HepG2 (cell line): ENCODE results near the gene SEC61A2. TPM values are rescaled to one million over a fixed set of nuclear protein-coding genes. Genes with fewer than 3 reads are reported as not detected.

Experiments
- ATAC-seq: fragments of 200-7000 bp; cut with Tn5 transposase; 3 replicates; pipeline ENCODE4 v1.9.1; 2020; ENCODE audit warnings: mild to moderate bottlenecking, moderate library complexity
- BruUV-seq: library from RNA; stranded (reverse); fragments of 400-500 nt; replicated peaks from 2 replicates; lab custom pipeline; 2021; lab: Mats Ljungman, UMichigan
- CTCF ChIA-PET: fragments of 300-600 bp; formaldehyde crosslinking; extraction: SDS; loops from one replicate; lab custom pipeline; 2021; ENCODE audit warnings: low total read pairs, inconsistent platforms, low intra/inter-chr PET ratio; lab: Yijun Ruan, JAX
- POLR2A ChIA-PET: fragments of 350-600 bp; sonication (Branson Sonifier 250); formaldehyde crosslinking; loops from one replicate; lab custom pipeline; 2020; ENCODE audit warnings: antibody characterized with exemption, inconsistent platforms; lab: Yijun Ruan, JAX
- DNase-seq: peaks from one replicate; pipeline ENCODE4 v3.0.0-alpha.2; 2015; ENCODE audit warnings: low spot score
- FAIRE-seq: peaks from 3 replicates; lab custom pipeline; 2011; peaks lifted over from hg19 to GRCh38; lab: Jason Lieb, UNC
- H2AFZ ChIP-seq: one replicate; pipeline ENCODE4 v1.6.1; 2011; ENCODE audit warnings: low read length, inconsistent platforms
- H3K27ac ChIP-seq: fragments of 300-600 bp; 3 replicates; pipeline ENCODE4 v1.8.0; 2011; ENCODE audit warnings: mixed run types, mild to moderate bottlenecking, mixed read lengths, low read length, inconsistent platforms; ENCODE audit not compliant: insufficient read depth; ENCODE audit errors: extremely low read length
- H3K27me3 ChIP-seq, 2 experiments: fragments of 200-600 bp in 1 of 2; 2 replicates in 1 of 2; 3 replicates in 1 of 2; pipeline versions ENCODE4 v1.6.0 to v1.8.0; 2011; ENCODE audit warnings: low read length in 2 of 2, mild to moderate bottlenecking in 2 of 2, moderate library complexity in 2 of 2, inconsistent platforms in 1 of 2; ENCODE audit not compliant: insufficient read depth in 2 of 2, control insufficient read depth in 1 of 2
- H3K36me3 ChIP-seq, 2 experiments: fragments of 200-600 bp in 1 of 2; replicated peaks in 1 of 2; 2 replicates in 1 of 2; 3 replicates in 1 of 2; pipeline versions ENCODE4 v1.5.1 to v1.8.0; 2011; ENCODE audit warnings: low read length in 2 of 2, inconsistent platforms in 1 of 2; ENCODE audit not compliant: insufficient read depth in 2 of 2, control insufficient read depth in 1 of 2
- H3K4me1 ChIP-seq: 2 replicates; pipeline ENCODE4 v1.5.1; 2012; ENCODE audit warnings: low read length, inconsistent platforms; ENCODE audit not compliant: insufficient read depth
- H3K4me2 ChIP-seq: 2 replicates; pipeline ENCODE4 v1.6.0; 2011; ENCODE audit warnings: low read depth, low read length, inconsistent platforms
- H3K4me3 ChIP-seq, 3 experiments: fragments of 200-600 bp in 1 of 3; sonication (generic), shearing (Covaris generic) in 1 of 3; replicated peaks in 1 of 3; 2 replicates each; pipeline ENCODE4 v1.5.1; 2011 to 2016; ENCODE audit warnings: low read length in 3 of 3, inconsistent platforms in 2 of 3, low read depth in 2 of 3, mild to moderate bottlenecking in 2 of 3, control low read depth in 1 of 3, mixed read lengths in 1 of 3; ENCODE audit not compliant: insufficient read depth in 1 of 3
- H3K79me2 ChIP-seq: one replicate; pipeline ENCODE4 v1.6.1; 2011; ENCODE audit warnings: low read length, inconsistent platforms; ENCODE audit not compliant: insufficient read depth
- H3K9ac ChIP-seq: 2 replicates; pipeline ENCODE4 v1.6.0; 2011; ENCODE audit warnings: mild to moderate bottlenecking, low read depth, low read length, inconsistent platforms; ENCODE audit not compliant: insufficient read depth
- H3K9me3 ChIP-seq: 2 replicates; pipeline ENCODE4 v1.5.1; 2012; ENCODE audit warnings: mild to moderate bottlenecking, low read length
- H4K20me1 ChIP-seq: 2 replicates; pipeline ENCODE4 v1.6.0; 2011; ENCODE audit warnings: inconsistent platforms, mild to moderate bottlenecking, low read length, moderate library complexity; ENCODE audit not compliant: insufficient read depth
- CEBPG ChIP-seq: IDR thresholded peaks from 2 replicates; pipeline ENCODE4 v1.6.1; 2016
- EEA1 ChIP-seq: sonication (generic); formaldehyde crosslinking; IDR thresholded peaks from 2 replicates; pipeline ENCODE4 v1.5.1; 2020; ENCODE audit warnings: mild to moderate bottlenecking, missing genetic modification reagents, borderline replicate concordance
- HNF4A ChIP-seq: sonication (generic); formaldehyde crosslinking; IDR thresholded peaks from 2 replicates; pipeline ENCODE4 v1.4.0; 2020; ENCODE audit warnings: missing genetic modification reagents
- JDP2 ChIP-seq: sonication (generic); formaldehyde crosslinking; IDR thresholded peaks from 2 replicates; pipeline ENCODE4 v1.8.1; 2022; ENCODE audit warnings: missing genetic modification reagents, borderline replicate concordance
- MBNL3 ChIP-seq: fragments of 250-450 bp; sonication (Bioruptor Pico); conservative IDR thresholded peaks from 2 replicates; pipeline ENCODE4 v1.8.0; 2022; ENCODE audit warnings: mild to moderate bottlenecking, inconsistent platforms
- SSRP1 ChIP-seq: IDR thresholded peaks from 2 replicates; pipeline ENCODE4 v1.6.1; 2016; ENCODE audit warnings: control low read depth
- ZNF773 ChIP-seq: sonication (generic); formaldehyde crosslinking; IDR thresholded peaks from 2 replicates; pipeline ENCODE4 v1.4.0; 2020; ENCODE audit warnings: missing genetic modification reagents, borderline replicate concordance
- WGBS: methylation state at CpG from one replicate; pipeline ENCODE4 v1.1.6; 2017; ENCODE audit warnings: low lambda C conversion rate; 5-methylcytosine and 5-hydroxymethylcytosine counted together
- in situ Hi-C: cut with HindIII; loops from 2 replicates; pipeline ENCODE4 v1.10.0; 2017; ENCODE audit warnings: low pct_unique_long_range_greater_than_20kb; ENCODE audit not compliant: extremely low pct_ligation_motif_present
- intact Hi-C: fragments of 100-400 bp; cut with micrococcal nuclease; formaldehyde crosslinking; loops from one replicate; pipeline ENCODE4 v1.10.0; 2022; ENCODE audit not compliant: unreplicated experiment
- polyA plus RNA-seq, 8 experiments: library from polyadenylated mRNA; depleted of rRNA in 3 of 8; stranded (reverse) in 7 of 8; unstranded in 1 of 8; fragments of >200 nt; fragmentation: Illumina TruSeq in 4 of 8; extraction: Trizol in 4 of 8; gene quantifications; 2 replicates each; pipeline versions ENCODE4 v1.2.1 to v1.2.3, GENCODE V29; 2011 to 2016; ENCODE audit warnings: low read depth in 4 of 8, missing spikeins in 1 of 8, mixed read lengths in 1 of 8; ENCODE audit not compliant: insufficient read depth in 1 of 8
- total RNA-seq, 5 experiments: library from RNA; depleted of rRNA; stranded (reverse); fragments of >200 nt; fragmentation: Illumina TruSeq; extraction: Trizol; gene quantifications; 2 replicates each; pipeline ENCODE4 v1.2.3, GENCODE V29; 2016; ENCODE audit warnings: low read depth in 1 of 5
- TF ChIP-seq, protein P1 (sequence below): sonication (generic); formaldehyde crosslinking; IDR thresholded peaks from 2 replicates; pipeline ENCODE4 v1.4.0; 2020; ENCODE audit warnings: missing genetic modification reagents, borderline replicate concordance
- TF ChIP-seq, protein P2 (sequence below): sonication (generic); formaldehyde crosslinking; IDR thresholded peaks from 2 replicates; pipeline ENCODE4 v1.4.0; 2020; ENCODE audit warnings: mild to moderate bottlenecking, missing genetic modification reagents

SEC61A2 gene
- total and polyA plus RNA-seq, 2 of the 13 experiments (the other 11 are each of a cell fraction or from before 2014, with no cell fraction given) = 5.5 to 7.4 TPM

DNA sequence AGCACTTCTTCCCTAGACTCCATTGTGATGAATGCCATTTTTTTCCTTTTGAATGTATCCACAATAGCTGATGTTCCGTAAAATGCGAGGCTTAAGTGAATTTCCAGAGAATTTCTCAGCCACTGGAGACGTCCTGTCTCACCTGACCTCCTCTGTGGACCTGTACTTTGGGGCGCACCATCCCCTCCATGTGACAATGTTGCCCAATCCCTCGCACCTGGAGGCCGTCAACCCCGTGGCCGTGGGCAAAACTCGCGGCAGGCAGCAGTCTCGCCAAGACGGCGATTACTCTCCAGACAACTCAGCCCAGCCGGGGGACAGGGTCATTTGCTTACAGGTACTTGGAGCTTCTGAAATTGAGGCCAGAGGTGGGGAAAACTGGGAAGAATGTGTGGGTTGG lies 40.6 kb upstream of the SEC61A2 start:
- DNase-seq = no peak
- in situ Hi-C loops (no loop called here), intact Hi-C loops (no loop called here)
- BruUV-seq = no TSS peak
- WGBS = 93% methylated on average over 14 of the region's 14 CpGs
- ATAC-seq = no peak
- Histone ChIP-seq H3K4me2 (no peak overlapping the region), H3K4me1 (no peaks in the 10 kb centered on the region), H3K4me3 (no peak overlapping the region), H3K27ac (no peak overlapping the region), H3K79me2 (no peaks in the 10 kb centered on the region), H3K9ac (no peak overlapping the region), H4K20me1 (no peaks in the 10 kb centered on the region), H3K36me3 (peaks cover 4 to 21% of the 10 kb centered on the region in 2 experiments; a peak in 3 of 5 replicates), H3K27me3 (no peaks in the 10 kb centered on the region), H3K9me3 (no peaks in the 10 kb centered on the region), H2AFZ (no peak overlapping the region)
- ChIA-PET CTCF (no interaction called here), POLR2A (no interaction called here)
- FAIRE-seq = no peak
- TF ChIP-seq HNF4A (CRISPR knock-in tag) (no peak), MBNL3 (CRISPR knock-in tag) (no peak), SSRP1 (CRISPR knock-in tag) (no peak), EEA1 (CRISPR knock-in tag) (no peak), CEBPG (CRISPR knock-in tag) (no peak), JDP2 (CRISPR knock-in tag) (no peak), ZNF773 (CRISPR knock-in tag) (no peak)
- TF ChIP-seq, protein P1, sequence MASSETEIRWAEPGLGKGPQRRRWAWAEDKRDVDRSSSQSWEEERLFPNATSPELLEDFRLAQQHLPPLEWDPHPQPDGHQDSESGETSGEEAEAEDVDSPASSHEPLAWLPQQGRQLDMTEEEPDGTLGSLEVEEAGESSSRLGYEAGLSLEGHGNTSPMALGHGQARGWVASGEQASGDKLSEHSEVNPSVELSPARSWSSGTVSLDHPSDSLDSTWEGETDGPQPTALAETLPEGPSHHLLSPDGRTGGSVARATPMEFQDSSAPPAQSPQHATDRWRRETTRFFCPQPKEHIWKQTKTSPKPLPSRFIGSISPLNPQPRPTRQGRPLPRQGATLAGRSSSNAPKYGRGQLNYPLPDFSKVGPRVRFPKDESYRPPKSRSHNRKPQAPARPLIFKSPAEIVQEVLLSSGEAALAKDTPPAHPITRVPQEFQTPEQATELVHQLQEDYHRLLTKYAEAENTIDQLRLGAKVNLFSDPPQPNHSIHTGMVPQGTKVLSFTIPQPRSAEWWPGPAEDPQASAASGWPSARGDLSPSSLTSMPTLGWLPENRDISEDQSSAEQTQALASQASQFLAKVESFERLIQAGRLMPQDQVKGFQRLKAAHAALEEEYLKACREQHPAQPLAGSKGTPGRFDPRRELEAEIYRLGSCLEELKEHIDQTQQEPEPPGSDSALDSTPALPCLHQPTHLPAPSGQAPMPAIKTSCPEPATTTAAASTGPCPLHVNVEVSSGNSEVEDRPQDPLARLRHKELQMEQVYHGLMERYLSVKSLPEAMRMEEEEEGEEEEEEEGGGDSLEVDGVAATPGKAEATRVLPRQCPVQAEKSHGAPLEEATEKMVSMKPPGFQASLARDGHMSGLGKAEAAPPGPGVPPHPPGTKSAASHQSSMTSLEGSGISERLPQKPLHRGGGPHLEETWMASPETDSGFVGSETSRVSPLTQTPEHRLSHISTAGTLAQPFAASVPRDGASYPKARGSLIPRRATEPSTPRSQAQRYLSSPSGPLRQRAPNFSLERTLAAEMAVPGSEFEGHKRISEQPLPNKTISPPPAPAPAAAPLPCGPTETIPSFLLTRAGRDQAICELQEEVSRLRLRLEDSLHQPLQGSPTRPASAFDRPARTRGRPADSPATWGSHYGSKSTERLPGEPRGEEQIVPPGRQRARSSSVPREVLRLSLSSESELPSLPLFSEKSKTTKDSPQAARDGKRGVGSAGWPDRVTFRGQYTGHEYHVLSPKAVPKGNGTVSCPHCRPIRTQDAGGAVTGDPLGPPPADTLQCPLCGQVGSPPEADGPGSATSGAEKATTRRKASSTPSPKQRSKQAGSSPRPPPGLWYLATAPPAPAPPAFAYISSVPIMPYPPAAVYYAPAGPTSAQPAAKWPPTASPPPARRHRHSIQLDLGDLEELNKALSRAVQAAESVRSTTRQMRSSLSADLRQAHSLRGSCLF (CRISPR knock-in tag) = no peak
- TF ChIP-seq, protein P2, sequence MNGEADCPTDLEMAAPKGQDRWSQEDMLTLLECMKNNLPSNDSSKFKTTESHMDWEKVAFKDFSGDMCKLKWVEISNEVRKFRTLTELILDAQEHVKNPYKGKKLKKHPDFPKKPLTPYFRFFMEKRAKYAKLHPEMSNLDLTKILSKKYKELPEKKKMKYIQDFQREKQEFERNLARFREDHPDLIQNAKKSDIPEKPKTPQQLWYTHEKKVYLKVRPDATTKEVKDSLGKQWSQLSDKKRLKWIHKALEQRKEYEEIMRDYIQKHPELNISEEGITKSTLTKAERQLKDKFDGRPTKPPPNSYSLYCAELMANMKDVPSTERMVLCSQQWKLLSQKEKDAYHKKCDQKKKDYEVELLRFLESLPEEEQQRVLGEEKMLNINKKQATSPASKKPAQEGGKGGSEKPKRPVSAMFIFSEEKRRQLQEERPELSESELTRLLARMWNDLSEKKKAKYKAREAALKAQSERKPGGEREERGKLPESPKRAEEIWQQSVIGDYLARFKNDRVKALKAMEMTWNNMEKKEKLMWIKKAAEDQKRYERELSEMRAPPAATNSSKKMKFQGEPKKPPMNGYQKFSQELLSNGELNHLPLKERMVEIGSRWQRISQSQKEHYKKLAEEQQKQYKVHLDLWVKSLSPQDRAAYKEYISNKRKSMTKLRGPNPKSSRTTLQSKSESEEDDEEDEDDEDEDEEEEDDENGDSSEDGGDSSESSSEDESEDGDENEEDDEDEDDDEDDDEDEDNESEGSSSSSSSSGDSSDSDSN (CRISPR knock-in tag) = no peak
